ENCODE results near the gene SPATA24.
"Not testable (repeated sequence)": the region's sequence is repeated elsewhere in the genome, so short reads cannot be mapped to it uniquely, and the experiment has no call there.

The SPATA24 gene

DNA sequence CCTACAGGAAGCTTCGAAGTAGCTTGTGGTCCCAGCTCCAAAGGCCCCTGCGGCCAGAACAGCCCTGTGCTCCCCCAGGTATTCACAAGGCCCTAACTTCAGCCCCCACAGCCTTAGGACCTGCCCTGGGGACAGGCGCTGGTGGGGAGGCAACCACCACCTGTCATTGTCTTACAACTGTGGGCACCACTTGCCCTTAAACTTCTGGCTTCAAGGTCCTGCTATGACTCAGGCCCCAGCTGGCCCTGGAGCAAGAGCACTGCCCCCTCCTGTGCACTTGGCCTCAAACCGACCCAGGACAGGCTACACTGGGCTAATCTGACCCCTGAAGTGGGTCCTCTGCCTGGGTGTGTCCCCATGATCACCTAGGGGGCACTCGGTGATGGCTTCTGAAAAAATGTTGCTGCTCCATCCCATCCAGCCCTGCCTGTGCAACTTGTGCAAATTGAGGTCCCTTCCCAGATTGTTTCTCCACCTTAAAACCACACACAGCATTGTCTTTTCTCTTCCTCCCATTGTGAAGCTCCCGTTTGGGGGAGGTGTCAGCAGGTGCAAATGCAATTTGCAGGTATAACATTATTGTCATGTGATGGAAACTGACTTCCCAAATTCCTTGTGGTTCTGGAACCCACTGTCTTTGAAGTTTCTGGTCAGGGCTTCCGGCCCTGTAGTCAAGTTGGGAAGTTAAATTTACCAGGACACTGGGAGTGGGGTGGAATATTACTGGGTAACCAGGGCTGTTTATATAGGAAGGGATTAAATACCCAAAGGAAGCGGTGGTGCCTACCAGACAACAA lies 7.8 kb downstream of the SPATA24 start:
- no peak for DNase-seq (ENCODE audit: low read depth in 2 of 3, low spot score in 1 of 3)

DNA sequence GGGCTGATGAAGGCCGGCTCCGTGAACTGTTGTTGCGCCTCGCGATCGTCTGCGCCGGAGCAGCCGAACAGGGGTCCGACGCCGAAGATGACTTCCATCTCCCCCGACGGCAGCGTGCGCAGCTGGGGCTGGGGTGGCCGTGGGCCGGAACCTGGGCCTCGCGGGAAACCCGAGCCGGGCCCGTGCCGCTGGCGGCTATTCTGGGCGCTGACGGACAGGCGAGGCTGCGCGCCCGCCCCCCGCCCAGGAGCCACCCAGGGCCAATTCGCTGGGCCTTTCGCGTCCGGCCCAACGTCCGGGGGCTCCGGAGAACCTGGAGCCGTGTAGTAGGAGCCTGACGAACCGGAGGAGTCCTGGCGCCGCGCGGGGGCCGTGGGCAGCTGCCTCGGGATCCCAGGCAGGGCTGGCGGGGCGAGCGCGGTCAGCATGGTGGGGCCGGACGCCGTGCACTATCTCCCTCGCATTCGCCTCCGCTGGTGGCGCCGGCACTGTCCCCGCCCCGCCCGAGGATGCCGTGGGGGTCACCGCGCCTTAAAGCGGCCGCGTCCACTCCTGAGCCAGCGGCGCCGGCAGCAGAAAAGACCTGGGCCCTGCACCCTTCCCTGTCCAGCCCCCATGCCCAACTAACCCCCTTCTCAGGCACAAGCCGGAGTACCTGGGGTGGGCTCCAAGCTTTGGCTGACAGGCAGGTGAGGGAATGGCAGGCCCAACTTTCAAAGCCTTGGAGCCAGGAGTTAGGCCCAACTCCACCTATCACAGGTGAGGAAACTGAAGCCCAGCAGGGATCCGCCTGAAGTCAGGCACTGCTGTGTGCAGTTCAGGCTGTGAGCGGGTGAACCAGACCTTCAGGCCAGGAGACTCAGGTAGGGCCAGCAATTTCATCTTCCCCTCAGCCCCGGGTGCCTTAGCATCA lies 9.0 kb downstream of the SPATA24 start, which contains the start of gene PROB1:
Gene PROB1 (minus strand): TSS at position 451 of the 913 bp plus-strand sequence. CDS start 23 bp downstream, at position 428.
- DNase-seq (ENCODE audit: low read depth in 2 of 3, low spot score in 1 of 3), result no peak

DNA sequence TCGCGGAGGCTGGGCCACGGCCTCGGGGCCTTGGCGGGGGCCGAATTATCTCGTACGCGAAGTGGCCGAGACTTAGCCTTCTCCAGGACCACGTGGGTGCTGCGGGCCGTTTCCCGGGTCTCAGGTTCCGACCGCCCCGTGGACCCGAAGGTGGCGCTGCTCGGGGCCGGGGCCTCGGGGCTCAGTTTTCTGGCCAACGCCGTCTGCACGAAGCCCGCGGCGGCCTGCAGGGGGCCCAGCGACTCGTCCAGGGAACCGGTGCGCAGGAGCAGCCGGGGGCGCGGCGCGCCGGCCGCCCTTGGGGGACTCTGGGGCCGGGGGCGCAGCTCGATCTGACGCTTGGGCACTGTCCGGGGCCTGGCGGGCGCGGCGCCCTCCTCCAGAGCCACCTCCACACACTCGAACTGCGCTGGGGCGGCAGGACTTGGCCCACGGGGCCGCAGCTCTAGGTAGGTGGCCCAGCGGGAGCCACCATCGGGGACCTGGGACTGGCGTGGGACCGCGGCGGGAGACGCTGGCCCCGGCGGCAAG lies 9.7 kb downstream of the SPATA24 start:
- peak in 2 of 3 donors; percentile 48 to 56 for DNase-seq (ENCODE audit: low read depth in 2 of 3, low spot score in 1 of 3)

DNA sequence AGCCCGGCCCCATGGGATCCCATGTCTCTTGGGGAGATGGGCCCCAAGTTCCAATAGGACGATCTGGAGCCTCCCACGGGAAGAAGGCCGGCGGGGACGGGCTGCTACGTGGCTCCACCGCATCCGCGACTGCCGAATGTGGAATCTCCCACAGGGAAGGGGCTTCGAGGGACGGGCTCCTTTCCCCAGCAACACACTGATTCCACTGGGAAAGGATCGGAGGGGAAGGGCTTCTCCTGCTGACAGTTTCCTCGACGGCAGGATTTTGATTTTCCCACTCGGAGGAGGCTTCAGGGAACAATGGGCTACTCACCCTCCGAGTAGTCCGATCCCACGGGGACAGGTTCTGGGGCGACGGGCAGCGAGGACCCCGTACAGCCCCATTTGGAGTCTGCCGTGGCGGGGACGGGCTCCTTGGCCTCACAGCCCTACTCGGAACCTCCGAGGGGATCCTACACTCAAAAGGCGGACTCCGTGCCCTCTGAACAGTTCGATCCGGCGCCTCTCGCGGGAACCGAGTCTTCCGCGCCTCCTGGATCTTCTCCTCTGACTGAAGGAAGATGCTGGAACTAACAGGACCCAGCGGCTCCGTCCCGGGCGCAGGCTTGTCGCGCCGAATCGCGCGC lies 10.3 kb downstream of the SPATA24 start:
- DNase-seq (ENCODE audit: low read depth in 2 of 3, low spot score in 1 of 3), result no peak

DNA sequence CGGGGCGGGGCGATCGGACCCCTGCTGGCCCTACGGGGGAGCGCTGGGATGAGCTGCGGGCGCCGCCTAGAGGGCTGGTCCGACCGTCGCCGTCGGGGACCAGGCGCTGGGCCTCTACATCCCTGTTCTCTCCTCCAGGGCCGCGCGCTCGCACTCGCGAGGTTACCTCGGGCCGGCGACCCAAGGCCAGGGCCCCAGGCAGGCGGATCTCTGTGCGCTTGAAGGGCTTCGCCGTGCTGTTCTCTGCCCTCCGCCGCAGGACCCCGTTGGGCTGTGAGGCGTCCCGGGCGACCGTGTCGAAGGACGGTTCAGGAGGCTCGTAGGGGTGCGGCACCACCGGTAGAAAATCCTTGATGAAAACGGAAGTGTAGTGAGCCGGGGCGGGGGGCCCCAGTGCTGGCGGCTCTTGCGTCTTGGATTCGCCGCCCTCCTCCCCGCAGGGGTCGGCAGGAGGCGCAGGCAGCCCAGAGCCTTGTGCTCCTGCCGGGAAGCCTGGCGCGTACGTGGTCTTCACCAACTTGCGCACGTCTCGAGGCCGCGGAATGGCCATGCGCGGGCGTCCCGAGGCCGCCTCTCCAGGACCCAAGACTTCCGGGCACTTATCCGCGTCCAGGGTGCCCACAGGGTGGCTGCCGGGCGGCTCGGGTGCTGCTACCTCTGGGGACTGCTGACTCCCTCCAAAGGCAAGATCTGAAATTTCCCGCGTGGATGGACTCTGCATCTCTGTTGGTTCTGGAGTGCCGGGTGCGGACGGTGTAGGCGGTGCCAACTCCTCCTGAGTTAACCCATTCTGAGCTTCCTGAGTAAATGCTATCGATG lies 11.0 kb downstream of the SPATA24 start:
- peak; percentile 74 to 84 (median 80) for DNase-seq (ENCODE audit: low read depth in 2 of 3, low spot score in 1 of 3)

DNA sequence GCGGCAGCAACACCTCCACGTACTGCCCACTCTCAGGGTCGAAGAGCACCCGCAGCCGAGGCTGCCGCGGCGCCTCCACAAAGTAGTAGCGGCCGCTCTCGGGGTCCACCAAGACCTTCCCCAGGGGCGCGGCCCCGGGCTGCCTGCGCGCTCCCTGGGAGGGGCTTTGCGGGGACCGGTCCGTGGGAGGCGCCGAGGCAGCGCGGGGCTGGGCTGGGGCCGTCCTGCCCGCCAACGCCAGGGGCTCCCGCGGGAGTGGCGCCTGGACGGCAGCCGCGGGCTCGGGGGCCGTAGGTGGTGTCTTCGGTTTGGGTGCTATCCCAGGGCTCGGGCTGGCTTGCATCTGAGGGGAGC lies 11.6 kb downstream of the SPATA24 start:
- no peak for DNase-seq (ENCODE audit: low read depth in 2 of 3, low spot score in 1 of 3)

DNA sequence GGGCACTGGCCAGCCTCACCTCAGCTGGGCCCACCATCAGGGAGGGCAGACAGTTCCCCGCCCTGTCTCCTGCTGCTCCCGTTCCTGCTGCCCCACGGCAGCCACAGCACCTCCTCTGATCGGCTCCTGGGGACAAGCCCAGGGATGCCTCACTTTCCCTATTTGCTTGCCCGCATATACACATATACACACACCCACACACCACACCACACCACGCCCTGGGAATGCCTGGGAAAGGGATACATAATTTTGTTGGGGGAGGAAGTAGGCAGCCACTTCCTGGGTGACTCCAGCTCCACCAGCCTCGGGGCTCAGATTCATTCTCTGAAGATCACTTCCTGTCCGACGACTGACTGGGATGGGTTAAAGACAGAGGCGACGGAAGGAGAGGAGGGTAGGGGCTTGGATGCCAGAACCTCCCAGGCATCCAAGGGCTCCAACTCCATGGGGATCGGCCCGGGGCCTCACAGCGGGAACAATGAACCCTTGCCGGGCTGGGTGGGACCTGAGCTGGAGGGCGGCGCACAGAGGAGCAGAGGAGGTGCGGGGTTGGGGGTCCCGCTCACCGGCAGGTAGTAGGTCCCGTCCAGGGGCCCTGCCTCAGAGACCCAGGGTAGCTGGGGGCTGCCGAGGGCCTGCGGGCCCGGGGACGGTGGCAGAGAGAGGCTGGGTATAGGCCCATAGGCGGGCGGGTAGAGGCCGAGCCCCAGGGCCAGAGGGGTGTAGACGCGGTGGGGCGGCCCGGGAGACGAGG lies 12.1 kb downstream of the SPATA24 start:
- no peak for DNase-seq (ENCODE audit: low read depth in 2 of 3, low spot score in 1 of 3)

DNA sequence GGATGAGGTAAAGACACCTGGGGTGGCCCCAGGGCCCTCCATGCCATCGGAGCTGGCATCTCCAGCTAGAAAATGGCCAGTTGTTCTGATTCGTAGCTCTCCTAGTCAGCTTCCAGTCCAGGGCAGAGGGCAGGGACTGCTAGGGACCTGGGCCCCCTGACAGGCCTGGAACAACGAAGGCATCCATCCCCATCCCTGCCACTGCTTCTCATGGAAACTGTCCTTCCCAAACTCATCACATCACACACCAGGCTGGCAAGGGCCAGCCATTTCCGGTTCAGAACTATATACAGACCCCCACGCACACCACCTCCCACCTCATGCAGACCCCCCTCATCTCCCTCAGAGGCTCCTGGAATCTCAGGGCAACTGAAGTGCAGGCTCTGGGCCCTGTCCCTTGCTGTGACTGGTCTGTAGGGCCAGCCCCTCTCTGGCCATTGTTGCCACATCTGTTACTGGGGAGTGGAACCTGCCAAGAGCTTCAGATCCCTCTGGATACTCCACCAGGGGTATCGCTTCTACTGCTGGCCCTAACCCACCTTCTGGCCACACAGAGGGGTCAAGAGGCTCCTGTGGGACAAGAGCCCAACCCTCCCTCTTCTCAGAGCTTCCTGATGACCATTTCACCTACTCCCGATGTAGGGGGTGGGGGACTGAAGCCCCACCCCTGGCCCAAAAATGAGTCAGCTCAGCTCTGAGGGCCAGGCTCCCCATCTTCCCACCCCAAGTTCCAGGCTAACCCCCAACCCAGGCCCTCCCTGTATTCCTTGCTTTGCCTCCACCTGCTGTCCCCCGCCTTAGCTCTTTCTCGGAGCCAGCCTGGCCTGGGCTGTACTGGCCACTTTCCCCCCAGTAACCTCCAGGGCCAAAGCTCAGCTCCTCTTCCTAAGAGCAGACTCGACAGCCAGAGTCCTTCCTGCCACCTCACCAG lies 13.0 kb downstream of the SPATA24 start:
- DNase-seq (ENCODE audit: low read depth in 2 of 3, low spot score in 1 of 3), result no peak

DNA sequence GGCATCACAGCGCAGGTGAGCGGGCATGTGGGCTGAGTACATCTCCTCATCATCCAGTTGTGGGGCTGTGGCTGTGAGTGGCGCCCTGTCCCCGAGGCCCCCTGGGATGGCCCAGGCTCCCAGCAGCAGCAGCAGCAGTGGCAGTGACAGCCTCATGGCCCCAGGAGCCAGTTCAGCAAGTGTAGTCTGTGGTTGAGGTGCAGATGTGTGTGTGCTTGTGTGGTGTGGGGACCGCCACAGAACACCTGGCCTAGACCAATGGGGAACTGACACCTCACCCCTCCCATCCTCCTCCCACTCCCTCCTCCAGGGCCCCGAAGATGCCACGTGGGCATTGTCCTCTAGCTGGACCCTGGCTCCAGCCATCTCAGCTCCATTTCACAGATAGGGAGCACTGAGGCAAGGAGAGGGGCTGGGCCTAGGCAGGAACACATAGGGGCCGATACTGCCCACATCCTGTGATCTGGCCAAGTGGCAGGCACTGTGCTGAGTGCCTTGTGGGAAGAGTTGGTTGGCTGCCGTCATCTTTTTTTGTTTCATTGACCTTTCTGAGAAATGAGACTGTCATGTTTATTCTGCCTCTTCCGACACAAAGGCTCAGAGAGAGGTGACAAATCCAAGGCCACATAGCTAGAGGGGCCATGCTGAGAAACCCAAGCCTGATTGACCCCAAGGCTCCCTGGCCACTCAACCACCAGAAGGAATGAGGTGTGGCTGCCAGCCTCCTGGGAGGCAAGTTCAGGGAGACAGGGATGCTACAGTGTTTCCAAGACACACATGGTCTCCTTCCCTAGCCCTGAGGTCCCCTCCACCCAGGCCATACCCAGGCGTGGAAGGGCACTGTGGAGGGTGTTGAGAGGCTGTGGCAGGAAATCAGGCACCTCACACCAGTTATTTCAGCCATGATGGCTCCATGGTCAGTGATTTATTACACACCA lies 13.9 kb downstream of the SPATA24 start, which contains the start of gene MZB1:
Gene MZB1 (minus strand): TSS at position 213 of the 938 bp plus-strand sequence. CDS start 57 bp downstream, at position 156.
- peak; percentile 49 to 53 (median 53) for DNase-seq (ENCODE audit: low read depth in 2 of 3, low spot score in 1 of 3)

DNA sequence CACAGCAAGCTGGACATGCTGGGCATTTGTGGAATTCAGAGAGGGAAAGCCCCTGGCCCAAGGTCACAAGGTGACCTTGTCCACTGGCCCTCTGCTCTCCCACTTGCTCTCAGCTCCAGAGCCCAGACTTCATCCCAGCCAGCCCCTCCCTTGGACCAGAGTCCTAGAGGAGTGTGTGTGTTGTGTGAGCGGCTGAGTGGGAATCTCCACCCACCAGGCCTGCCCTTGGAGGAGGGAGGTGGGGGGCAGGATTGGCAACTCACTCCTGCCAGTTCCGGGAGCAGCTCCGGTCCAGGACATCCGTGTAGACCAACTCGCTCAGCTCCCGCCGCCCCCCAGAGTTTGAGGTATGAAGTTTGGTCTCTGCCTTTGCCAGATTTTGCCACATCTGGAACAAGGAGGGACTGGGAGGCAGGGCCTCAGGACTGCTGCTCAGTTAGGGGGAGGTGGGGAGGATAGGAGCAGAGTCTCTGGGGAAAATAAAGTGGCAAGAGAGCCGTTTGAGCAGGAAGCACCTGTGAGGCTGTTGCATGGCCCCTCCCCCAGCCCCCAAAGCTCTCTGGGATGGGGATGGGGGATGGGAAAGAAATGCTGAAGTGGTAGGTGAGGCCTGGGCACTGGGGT lies 15.6 kb downstream of the SPATA24 start:
- no peak for DNase-seq (ENCODE audit: low read depth in 2 of 3, low spot score in 1 of 3)

DNA sequence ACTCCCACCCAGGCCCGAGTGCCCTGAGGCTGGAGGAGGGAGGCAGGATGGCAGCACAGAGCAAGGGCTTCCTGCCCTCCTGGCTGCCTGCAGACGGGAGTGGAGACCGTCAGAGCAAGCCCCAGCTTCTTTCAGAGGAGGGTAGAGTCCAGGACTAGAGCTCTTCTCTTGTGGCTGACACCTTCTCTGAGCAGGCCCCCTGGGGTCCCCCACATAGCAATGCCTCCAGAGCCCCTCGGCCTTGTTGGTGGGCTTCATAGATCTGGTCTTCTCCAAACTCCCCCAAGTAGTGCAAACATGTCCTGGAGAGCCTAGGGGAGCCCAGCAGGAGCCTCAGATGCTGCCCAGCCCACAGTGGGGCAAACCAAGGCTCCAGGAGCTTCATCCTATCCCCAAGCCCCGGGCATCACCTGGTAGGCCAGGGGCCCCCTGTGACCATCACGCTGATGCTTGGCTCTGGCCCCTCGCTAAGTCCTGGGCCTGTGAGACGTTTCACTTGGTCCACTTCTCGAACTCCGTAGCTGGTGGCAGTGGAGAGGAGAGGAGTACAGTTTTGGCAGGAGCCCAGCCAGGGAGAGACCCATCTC lies 16.2 kb downstream of the SPATA24 start:
- DNase-seq (ENCODE audit: low read depth in 2 of 3, low spot score in 1 of 3), result no peak

DNA sequence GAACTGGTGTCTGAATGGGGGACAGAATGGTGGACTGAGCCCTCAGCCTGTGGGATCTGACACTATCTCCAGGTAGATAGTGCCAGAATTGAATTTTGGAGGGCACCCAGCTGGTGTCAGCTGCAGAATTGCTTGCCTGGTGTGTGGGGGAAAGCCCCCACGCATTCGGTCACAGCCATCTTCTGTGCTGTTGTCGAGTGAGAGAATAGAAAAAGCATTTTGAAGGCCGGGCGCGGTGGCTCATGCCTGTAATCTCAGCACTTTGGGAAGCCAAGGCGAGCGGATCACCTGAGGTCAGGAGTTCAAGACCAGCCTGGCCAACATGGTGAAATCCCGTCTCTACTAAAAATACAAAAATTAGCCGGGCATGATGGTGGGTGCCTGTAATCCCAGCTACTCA lies 16.9 kb downstream of the SPATA24 start:
- DNase-seq (ENCODE audit: low read depth in 2 of 3, low spot score in 1 of 3), result not testable (repeated sequence)

DNA sequence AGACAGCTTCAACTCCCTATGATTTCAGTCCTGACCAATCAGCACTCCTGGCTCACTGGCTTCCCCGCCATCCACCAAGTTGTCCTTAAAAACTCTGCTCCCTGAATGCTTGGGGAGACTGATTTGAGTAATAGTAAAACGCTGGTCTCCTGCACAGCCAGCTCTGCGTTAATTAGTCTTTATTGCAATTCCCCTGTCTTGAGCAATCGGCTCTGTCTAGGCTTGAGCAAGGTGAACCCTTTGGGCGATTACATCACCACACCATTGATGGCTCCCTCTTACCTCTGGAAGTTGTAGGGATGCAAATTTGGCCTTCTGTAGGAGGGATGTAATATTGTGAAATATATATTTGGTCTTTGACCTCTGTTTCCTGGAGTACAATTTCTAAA lies 17.8 kb downstream of the SPATA24 start:
- DNase-seq (ENCODE audit: low read depth in 2 of 3, low spot score in 1 of 3), result no peak

DNA sequence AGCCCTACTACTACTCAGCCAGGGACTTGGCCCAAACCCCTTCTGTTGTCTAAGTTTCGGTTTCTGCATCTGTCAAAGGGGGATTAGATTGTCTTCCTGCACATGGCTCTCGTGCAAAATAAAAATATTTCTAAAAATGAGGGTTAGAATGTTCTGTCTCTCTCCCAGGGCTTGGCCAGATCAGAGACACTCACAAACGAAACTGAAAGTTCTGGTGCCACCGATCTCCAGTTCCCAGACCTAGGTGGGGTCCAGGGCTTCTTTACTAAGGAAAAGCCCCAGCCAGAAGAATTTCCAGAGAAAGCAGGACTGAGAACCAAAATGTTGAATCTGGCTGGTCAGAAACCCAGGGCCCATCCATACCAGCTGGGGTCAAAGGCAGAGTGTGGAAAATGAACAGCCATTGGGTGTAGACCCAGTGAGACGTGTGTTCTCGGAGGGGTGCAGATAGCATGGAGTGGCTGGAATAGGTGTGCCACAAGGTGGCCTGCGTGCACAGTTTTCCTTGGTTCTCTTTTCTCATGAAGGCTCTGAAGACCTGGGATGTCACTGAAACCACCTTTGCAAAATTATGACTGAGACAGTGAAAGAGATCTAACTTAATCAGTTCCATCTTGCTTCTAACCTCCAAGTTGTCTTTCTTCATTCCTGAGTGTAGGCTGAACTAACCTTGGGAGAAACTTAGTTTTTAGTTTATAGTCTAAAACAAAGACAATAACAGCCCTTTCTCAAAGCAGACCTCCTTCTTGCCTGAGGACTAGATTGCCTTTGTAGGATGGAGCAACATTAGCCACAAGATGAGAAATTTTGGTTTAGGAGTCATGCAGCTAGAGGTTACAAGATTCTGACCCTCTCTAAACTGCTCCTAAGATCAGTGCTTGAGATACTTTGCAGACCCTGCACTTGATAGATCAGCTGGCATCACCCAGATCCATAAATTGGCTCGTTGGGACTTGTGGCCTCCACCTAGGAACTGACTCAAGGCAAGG lies 18.5 kb downstream of the SPATA24 start:
- no peak for DNase-seq (ENCODE audit: low read depth in 2 of 3, low spot score in 1 of 3)

DNA sequence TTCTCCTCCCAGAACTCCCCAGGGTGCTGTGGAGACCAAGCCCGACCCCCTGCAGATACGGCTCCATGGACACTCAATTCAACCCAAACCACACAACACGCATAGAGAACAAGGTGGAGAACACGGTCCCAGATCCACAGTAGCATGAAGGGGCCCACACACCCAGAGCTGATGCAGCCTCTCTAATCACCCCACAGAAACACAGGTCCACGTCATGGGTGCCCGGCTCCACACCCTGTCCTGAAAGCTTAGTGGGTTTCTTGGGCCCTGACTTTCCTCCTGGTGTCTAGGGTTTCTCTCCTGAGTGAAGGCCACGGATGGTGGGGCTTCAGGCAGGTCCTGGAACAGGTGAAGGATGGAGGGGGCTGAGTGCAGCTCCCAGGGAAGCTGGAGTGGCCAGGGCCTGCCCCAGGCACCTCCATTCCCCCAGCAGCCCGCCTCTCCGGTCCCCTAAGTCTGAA lies 19.3 kb downstream of the SPATA24 start:
- no peak for DNase-seq (ENCODE audit: low read depth in 2 of 3, low spot score in 1 of 3)

Measured in stimulated activated CD4-positive, alpha-beta T cell treated with anti-CD3 and anti-CD28 coated beads, Interleukin-12 subunit alpha, Interleukin-12 subunit beta, amount 100 ng/mL, for 48 hours (primary cell).